OCI-LY7 (cell line): ENCODE results near the gene DDIT4L. TPM values are rescaled to one million over a fixed set of nuclear protein-coding genes. Genes with fewer than 3 reads are reported as not detected.
"Not testable (repeated sequence)": the region's sequence is repeated elsewhere in the genome, so short reads cannot be mapped to it uniquely, and the experiment has no call there.

Experiments used
- BruUV-seq: library from RNA; stranded (reverse); fragments of 400-500 nt; replicated peaks from 2 replicates; lab custom pipeline; 2021; lab: Mats Ljungman, UMichigan
- CTCF ChIA-PET: fragments of 300-600 bp; sonication (Branson Sonifier 250); formaldehyde crosslinking; loops from one replicate; lab custom pipeline; 2022; ENCODE audit warnings: antibody characterized with exemption; ENCODE audit not compliant: unreplicated experiment; lab: Charles Lee
- POLR2A ChIA-PET: fragments of 300-600 bp; sonication (Branson Sonifier 250); formaldehyde crosslinking; loops from one replicate; lab custom pipeline; 2022; ENCODE audit warnings: antibody characterized with exemption; lab: Charles Lee
- DNase-seq: peaks from one replicate; pipeline ENCODE4 v3.0.0-alpha.2; 2015; ENCODE audit warnings: low spot score
- H2AFZ ChIP-seq: fragments of 200-600 bp; sonication (generic), shearing (Covaris generic); 2 replicates; pipeline ENCODE4 v1.6.1; 2014; ENCODE audit warnings: mild to moderate bottlenecking, antibody characterized with exemption, low read length, moderate library complexity
- H3K27ac ChIP-seq: fragments of 200-600 bp; sonication (generic); 2 replicates; pipeline ENCODE4 v1.5.1; 2014; ENCODE audit warnings: mixed run types, low read depth, mild to moderate bottlenecking, moderate library complexity, low read length, inconsistent platforms; ENCODE audit not compliant: poor library complexity, severe bottlenecking
- H3K36me3 ChIP-seq: fragments of 200-600 bp; sonication (generic); 2 replicates; pipeline ENCODE4 v1.6.1; 2014; ENCODE audit warnings: mild to moderate bottlenecking, antibody characterized with exemption, low read length, moderate library complexity, mixed read lengths; ENCODE audit not compliant: insufficient read depth
- H3K4me1 ChIP-seq: fragments of 200-600 bp; sonication (generic); 2 replicates; pipeline ENCODE4 v1.5.1; 2014; ENCODE audit warnings: mild to moderate bottlenecking, low read length; ENCODE audit not compliant: insufficient read depth, poor library complexity, severe bottlenecking
- H3K4me2 ChIP-seq: fragments of 200-600 bp; sonication (generic); 2 replicates; pipeline ENCODE4 v1.6.1; 2014; ENCODE audit warnings: mild to moderate bottlenecking, low read length
- H3K4me3 ChIP-seq: fragments of 200-600 bp; sonication (generic); 2 replicates; pipeline ENCODE4 v1.5.1; 2014; ENCODE audit warnings: mild to moderate bottlenecking, low read depth, low read length; ENCODE audit not compliant: poor library complexity, severe bottlenecking
- H3K79me2 ChIP-seq: fragments of 200-600 bp; sonication (generic); 2 replicates; pipeline ENCODE4 v1.6.1; 2016; ENCODE audit warnings: low read depth, mild to moderate bottlenecking, low read length, moderate library complexity, mixed read lengths; ENCODE audit not compliant: insufficient read depth
- H3K9me2 ChIP-seq: fragments of 200-600 bp; sonication (generic); 2 replicates; pipeline ENCODE4 v1.6.1; 2016; ENCODE audit warnings: mild to moderate bottlenecking, low read length, mixed read lengths; ENCODE audit not compliant: insufficient read depth
- H3K9me3 ChIP-seq: fragments of 200-600 bp; sonication (generic); 2 replicates; pipeline ENCODE4 v1.6.1; 2014; ENCODE audit warnings: mild to moderate bottlenecking, mixed run types, low read length, mixed read lengths
- H4K20me1 ChIP-seq: fragments of 200-600 bp; sonication (generic); 2 replicates; pipeline ENCODE4 v1.6.1; 2014; ENCODE audit warnings: mild to moderate bottlenecking, antibody characterized with exemption, low read length, moderate library complexity, mixed read lengths; ENCODE audit not compliant: insufficient read depth
- CTCF ChIP-seq: fragments of 200-600 bp; sonication (generic); conservative IDR thresholded peaks from 2 replicates; pipeline ENCODE4 v1.5.1; 2014; ENCODE audit warnings: mild to moderate bottlenecking, antibody characterized with exemption, low read length, moderate library complexity, mixed read lengths
- EZH2phosphoT487 ChIP-seq: fragments of 200-600 bp; sonication (generic); IDR thresholded peaks from 2 replicates; pipeline ENCODE4 v1.6.1; 2018; ENCODE audit warnings: low read depth, borderline replicate concordance, mild to moderate bottlenecking, mixed run types, antibody characterized with exemption, low read length, moderate library complexity, mixed read lengths
- intact Hi-C: fragments of 100-400 bp; cut with micrococcal nuclease; formaldehyde crosslinking; loops from one replicate; pipeline ENCODE4 v1.10.0; 2022; ENCODE audit not compliant: unreplicated experiment
- total RNA-seq, 2 experiments: library from RNA; depleted of rRNA in 1 of 2; stranded (reverse); fragments of >200 nt in 1 of 2; shearing (Covaris generic) in 1 of 2; gene quantifications; 2 replicates each; pipeline ENCODE4 v1.2.3, GENCODE V29; 2014 to 2022

The DDIT4L gene
- total RNA-seq, 2 experiments from 2014 or later = 0.06 TPM; not detected in 1

GRCh38 chr4:100208459-100208858, 18.2 kb upstream of the DDIT4L start:
- ChIA-PET CTCF (no interaction called here), POLR2A (interaction anchor here (0.7 kb wide), 1 partner anchor 105 kb away, joined by 5 read pairs; no protein-coding TSS in a partner anchor)
- H3K9me3 ChIP-seq = no peaks in the 10 kb centered on the region
- H2AFZ ChIP-seq = no peak overlapping the region
- H3K79me2 ChIP-seq = no peaks in the 10 kb centered on the region
- DNase-seq = no peak
- no peaks in the 10 kb centered on the region for H3K36me3 ChIP-seq
- no peak overlapping the region for H3K4me3 ChIP-seq
- no peaks in the 10 kb centered on the region; the same call in 1 of the 2 replicates for H3K9me2 ChIP-seq
- intact Hi-C loops = no loop called here
- H3K27ac ChIP-seq = no peak overlapping the region
- H4K20me1 ChIP-seq = no peaks in the 10 kb centered on the region
- TF ChIP-seq EZH2phosphoT487 = no peak
- H3K4me1 ChIP-seq = no peaks in the 10 kb centered on the region
- no TSS peak for BruUV-seq
- H3K4me2 ChIP-seq = no peak overlapping the region

- Histone ChIP-seq H2AFZ (no peak overlapping the region), H3K4me3 (no peak overlapping the region), H4K20me1 (no peaks in the 10 kb centered on the region), H3K4me2 (no peak overlapping the region), H3K9me3 (no peaks in the 10 kb centered on the region), H3K79me2 (no peaks in the 10 kb centered on the region), H3K4me1 (no peaks in the 10 kb centered on the region), H3K36me3 (no peaks in the 10 kb centered on the region), H3K9me2 (no peaks in the 10 kb centered on the region), H3K27ac (no peak overlapping the region)
- no TSS peak for BruUV-seq
- no peak for DNase-seq
- no peak for TF ChIP-seq EZH2phosphoT487
- TF ChIP-seq CTCF = no peak
- intact Hi-C loops = no loop called here
- CTCF ChIA-PET = no interaction called here
- POLR2A ChIA-PET = no interaction called here
Measured at GRCh38 chr4:100206850-100207249, 16.6 kb upstream of the DDIT4L start.

- H3K79me2 ChIP-seq = no peaks in the 10 kb centered on the region
- H3K4me3 ChIP-seq = no peak overlapping the region
- ChIA-PET CTCF (no interaction called here), POLR2A (interaction anchor here (2.1 kb wide), 1 partner anchor 9 kb away, joined by 7 read pairs; no protein-coding TSS in a partner anchor)
- no peaks in the 10 kb centered on the region for H3K9me3 ChIP-seq
- TF ChIP-seq CTCF = no peak
- no peak for TF ChIP-seq EZH2phosphoT487
- no peak overlapping the region for H3K4me2 ChIP-seq
- H3K9me2 ChIP-seq = no peaks in the 10 kb centered on the region
- DNase-seq = no peak
- no peak overlapping the region for H3K27ac ChIP-seq
- no peak overlapping the region for H2AFZ ChIP-seq
- no peaks in the 10 kb centered on the region for H4K20me1 ChIP-seq
- no peaks in the 10 kb centered on the region for H3K4me1 ChIP-seq
- no TSS peak for BruUV-seq
- intact Hi-C loops = no loop called here
- H3K36me3 ChIP-seq = no peaks in the 10 kb centered on the region
Measured at GRCh38 chr4:100198061-100198460, 7.8 kb upstream of the DDIT4L start.

- H3K9me3 ChIP-seq, H3K27ac ChIP-seq, intact Hi-C loops, CTCF ChIA-PET, H2AFZ ChIP-seq, DNase-seq, H3K9me2 ChIP-seq, BruUV-seq, H3K4me1 ChIP-seq, H3K79me2 ChIP-seq, H4K20me1 ChIP-seq, H3K4me3 ChIP-seq, H3K4me2 ChIP-seq, H3K36me3 ChIP-seq: not testable (repeated sequence)
- POLR2A ChIA-PET = interaction anchor here (1.0 to 1.2 kb wide), 2 partner anchors 14 to 18 kb away, joined by 3 read pairs; no protein-coding TSS in a partner anchor
Measured at GRCh38 chr4:100196388-100197071, 6.3 kb upstream of the DDIT4L start.
